Middle frontal gyrus (tissue), 1 donor: ENCODE measurements around the gene SLC48A1.
A peak's percentile ranks its signal among the peaks of the same experiment; 100 is the strongest.

Experiments
- DNase-seq: peaks from one replicate; pipeline ENCODE4 v3.0.0-alpha.2; 2015; ENCODE audit warnings: low spot score; ENCODE audit errors: extremely low spot score

SLC48A1 gene

GRCh38 chr12:47773062-47773857, at the start of gene SLC48A1:
TSS of gene SLC48A1 (plus strand) at chr12:47773238. CDS start at chr12:47773305, 67 bp downstream.
- peak; percentile 60 for DNase-seq

GRCh38 chr12:47725091-47725772, 47.8 kb upstream of the SLC48A1 start, which contains the start of gene ENDOU:
TSS of gene ENDOU (minus strand) at chr12:47725490. CDS start at chr12:47725413, 77 bp downstream.
- no peak for DNase-seq

- DNase-seq, result no peak
Measured at GRCh38 chr12:47725893-47726292, 47.1 kb upstream of the SLC48A1 start.

- no peak for DNase-seq
Measured at GRCh38 chr12:47729233-47729632, 43.8 kb upstream of the SLC48A1 start.

GRCh38 chr12:47730341-47730744, 42.7 kb upstream of the SLC48A1 start:
- DNase-seq, result no peak

GRCh38 chr12:47731723-47732122, 41.3 kb upstream of the SLC48A1 start:
- DNase-seq, result no peak

DNA sequence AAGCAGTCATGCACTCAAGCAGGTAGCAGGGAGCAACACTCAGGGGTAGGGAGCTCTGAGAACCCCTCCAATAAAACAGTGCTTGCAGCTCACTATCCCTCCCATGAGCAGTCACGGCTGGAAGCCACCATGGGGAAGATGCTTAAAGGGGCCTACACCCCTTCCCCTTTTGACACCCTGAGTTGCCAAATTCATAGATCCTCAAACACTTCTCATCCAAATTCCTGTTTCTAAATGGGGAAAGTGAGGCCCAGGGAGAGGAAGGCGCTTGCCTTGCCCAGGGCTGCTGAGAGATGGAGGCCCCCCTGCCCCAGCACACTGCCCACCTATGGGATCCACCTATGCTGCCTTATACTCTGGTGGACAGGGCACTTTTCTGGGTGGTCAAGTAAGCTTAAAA, 40.5 kb upstream of the SLC48A1 start:
- no peak for DNase-seq

- no peak for DNase-seq
Measured at GRCh38 chr12:47733142-47733541, 39.9 kb upstream of the SLC48A1 start.

DNA sequence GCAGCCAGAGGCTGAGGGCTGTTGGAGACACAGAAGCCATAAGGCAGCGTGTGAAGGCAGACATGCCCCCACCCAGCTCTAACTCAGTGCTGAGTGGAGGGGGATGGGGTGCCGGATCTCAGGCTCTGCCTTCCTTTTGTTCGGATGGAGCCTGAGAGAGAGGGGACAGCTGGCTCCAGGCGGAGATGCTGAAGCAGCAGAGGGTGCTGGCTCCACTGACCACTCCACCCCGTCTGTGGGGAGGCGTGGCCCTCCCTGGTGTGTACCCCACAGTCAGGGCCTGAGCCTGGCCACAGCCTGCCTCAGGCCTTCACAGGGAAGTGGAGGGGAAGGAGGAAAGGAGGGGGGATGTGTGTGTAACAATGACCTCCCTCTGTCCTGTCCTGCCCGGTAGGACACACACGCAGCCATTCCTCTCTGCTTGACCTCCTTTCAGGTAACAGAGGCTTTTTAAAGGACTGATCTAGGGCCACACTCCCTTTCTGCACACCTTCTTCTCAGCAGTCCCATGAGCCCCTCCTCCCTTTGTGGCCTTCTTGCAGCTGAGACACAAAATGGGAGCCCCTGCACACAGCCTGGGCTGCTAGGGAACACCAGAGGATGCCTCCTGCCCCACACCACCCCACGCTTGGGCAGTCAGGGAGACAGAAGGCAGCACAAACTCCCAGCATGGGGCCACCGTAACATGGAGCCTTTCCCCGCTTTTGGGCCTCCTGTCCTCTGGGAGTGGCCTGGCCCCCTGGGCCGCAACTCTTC, 38.1 kb upstream of the SLC48A1 start:
- DNase-seq, result no peak

- DNase-seq, result no peak
Measured at GRCh38 chr12:47735649-47736048, 37.4 kb upstream of the SLC48A1 start.

DNA sequence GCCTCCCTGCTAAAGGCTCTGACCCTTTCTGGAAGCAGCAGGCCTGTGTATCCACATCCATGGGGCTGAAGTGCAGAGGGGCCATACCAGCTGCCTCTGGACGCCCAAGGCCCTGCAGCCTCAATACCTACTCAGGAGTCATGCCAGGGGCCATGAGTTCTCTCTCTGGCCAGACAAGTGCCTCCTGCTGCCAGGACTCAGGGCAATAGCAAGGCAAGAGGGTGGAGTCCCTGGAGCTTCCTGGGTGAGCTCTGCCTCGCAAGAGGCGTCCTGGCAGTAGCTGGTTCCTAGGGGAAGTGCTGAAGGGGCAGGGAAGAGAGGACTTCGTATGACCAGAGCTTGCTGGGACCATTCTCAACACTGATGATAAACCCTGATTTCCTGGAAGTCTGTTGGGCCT, 36.8 kb upstream of the SLC48A1 start:
- no peak for DNase-seq

DNA sequence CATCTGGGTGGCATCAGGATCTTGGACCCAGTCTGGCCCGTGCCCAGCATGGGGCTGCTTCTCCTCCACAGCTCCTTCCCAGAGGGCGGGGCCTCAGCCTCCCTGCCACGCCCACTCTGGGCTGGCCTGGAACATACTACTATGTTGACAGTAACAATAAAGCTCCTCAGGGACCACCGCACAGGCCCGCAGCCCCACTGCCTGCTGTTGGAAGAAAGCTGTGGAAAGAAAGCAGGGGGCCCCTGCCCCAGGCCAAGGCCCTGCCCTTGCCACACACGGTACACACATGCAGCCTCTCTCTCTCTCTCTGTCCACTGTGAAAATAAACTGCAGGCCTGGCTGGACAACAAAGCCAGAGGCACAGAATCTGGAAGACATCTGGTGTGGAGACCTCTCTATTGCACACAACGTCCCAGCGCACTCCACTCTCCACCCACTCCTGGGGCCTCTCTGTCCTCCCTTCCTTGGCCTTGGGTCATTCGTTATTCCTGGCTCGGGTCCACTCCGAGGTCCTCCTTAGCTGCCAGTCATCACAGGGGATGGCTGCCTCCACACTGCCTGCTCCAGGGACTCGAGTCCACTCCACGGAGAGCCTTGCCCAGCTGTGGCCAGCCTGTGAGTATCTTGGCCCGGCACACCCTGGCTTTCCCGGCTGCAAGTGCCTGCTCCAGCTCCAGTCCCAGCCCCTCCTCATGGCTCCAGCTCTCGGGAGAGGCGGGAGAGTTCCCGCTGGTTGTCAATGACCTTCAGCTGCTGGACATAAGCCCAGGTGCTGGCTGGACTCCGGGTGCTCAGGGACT, 36.0 kb upstream of the SLC48A1 start:
- DNase-seq, result peak; percentile 65

DNA sequence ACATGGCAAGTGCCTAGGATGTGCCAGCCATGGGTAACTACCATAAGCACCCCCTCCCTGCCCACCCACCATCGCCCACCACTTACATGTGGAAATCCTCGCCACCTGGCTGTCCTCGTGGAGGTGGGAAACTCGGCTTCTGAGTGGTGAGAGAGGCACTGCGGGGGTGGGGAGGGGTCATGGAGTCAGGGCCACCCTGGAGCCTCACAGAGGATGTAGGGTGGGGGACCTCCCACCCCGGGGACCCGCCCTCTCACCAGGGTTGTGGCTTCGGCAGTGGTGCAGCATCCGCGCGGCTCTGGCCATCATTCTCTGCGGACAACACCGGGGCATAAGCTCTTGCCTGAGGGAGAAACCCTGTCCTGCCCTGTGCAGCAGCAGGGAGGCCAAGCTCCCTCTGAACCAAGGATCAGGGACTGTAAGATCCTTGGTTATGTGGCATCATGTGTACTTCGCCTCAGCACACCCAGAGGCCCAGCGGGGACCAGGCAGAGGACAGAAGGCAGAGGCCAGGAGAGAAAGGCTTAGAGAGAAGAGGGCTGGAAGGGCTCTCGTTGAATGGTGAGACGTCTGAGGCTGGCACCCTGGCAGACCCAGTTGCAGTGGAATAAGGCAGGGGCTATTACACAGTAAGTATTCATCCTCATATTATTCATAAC, 35.0 kb upstream of the SLC48A1 start:
- no peak for DNase-seq

- DNase-seq, result no peak
Measured at GRCh38 chr12:47739297-47739696, 33.7 kb upstream of the SLC48A1 start.

DNA sequence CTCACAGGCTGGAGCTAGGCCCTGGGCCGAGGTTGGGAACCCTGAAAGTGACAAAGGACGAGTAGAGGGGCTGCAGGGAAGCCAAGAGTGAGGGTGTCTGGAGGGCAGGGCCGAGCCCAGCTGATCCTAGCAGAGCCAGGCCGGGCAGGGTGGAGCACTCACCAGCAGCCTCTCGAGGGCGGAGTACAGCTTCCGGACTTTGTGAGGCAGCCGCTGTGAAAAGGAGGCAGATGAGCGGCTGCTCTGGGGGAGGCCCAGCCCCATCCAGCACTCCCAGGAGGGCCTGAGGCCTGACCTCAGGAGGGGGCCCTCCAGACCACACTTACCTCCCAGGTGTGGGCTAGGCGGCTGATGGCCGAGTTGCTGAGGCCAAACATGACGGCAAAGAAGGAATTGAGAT, 33.1 kb upstream of the SLC48A1 start:
- no peak for DNase-seq

DNA sequence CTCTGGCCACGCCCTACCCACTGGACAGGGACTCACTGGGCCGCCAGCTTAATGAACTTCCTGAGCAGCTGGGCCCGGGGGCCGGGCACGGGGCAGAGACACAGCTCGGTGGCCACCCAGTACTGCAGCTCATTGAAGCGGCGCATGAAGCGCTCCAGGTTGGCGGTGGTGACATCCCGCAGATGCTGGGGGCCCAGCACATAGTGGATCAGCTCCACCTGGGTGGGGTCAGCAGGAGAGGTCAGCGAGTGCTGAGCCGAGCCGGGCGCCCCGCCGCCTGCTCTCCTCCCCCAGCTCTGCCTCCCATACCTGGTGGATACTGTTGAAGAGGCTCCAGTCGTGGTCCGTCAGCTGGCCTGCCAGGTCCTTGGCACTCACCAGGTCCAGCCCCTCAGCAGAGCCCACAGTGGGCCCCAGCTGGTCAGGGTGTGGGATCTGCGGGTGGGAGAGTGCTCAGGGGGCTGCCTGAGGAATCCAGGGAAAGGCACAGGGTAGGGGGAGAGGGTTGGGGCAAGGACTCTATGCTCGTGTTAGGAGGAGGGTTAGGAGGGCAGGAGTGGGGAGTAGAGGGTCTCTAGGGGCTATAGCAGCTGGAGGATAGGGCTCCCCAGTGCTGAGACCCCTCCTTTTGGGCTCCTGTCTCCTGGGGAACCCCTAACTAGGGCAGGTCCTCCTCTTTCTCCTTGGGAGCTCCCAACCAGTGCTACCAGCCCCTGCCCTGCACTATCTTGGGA, 32.3 kb upstream of the SLC48A1 start:
- no peak for DNase-seq

DNA sequence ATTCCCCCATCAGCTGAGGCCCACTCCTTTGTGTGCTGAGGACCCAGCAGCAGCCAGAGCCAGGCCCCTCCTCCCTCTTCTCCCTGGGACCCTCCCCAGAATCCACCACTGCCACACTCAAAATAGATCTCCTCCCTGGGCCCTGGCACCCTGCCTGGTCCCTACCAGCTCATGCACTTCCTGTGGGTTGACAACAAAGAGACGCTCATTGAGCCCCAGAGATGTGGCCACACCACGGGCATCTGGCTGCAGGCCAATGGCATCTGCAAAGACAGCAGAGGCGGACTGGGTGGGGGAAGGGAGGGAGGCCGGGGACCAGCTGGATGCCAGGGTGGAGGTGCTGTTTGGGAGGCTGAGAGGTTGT, 31.7 kb upstream of the SLC48A1 start:
- DNase-seq, result peak; percentile 86

GRCh38 chr12:47742253-47742825, 30.7 kb upstream of the SLC48A1 start:
- no peak for DNase-seq

GRCh38 chr12:47743311-47743860, 29.7 kb upstream of the SLC48A1 start:
- no peak for DNase-seq
